Superior temporal gyrus (tissue), 1 donor: ENCODE data around the gene EXOSC10.
"Not testable (repeated sequence)": the region's sequence is repeated elsewhere in the genome, so short reads cannot be mapped to it uniquely, and the experiment has no call there.

Experiments used
- DNase-seq: peaks from one replicate; pipeline ENCODE4 v3.0.0-alpha.2; 2016; ENCODE audit errors: extremely low spot score

The EXOSC10 gene

GRCh38 chr1:11061652-11062365 lies 37.9 kb downstream of the EXOSC10 start:
- DNase-seq = no peak

DNA sequence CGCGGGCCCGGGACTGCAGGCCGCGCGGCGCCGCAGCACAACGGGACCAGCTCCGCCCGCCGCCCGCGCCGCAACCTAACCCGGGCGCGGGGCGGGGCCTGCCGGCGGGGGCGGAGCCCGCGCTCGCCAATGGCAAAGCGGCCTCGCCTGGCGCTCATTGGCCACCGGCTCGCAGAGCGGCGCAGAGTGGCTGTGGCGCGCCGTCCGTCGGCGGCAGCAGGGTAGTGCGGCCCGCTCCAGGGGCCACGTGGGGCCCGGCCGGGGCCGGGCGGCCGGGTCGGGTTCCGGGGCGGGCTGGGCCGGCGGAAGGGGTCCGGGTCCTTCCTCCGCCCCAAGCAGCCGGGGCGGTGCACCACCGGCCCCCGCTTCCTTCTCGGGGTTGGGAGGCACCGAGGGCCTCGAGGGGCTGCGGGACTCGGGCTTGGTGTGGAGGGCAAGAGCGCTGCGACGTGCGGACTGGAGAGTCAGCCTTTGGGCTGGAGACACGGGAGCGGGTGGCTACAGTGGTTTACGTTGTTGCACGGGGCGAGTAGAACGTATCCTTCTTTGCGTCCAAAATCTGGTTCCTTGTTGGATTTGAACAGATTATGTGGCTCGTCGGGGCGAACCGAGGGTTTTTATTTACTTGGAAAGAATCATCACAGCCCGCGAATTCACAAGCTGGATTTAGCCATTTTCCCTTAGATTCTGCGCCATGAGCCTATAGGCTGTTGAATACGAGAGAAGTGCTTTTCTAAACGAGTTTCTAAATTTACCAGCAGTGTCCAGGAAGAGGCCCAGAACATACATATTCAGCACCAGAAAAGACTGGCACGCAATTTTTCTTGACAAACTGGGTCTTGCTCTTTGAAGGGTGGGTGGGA lies 39.5 kb downstream of the EXOSC10 start, which contains the start of gene SRM:
TSS of gene SRM (minus strand) at position 51 of the 863 bp plus-strand sequence. CDS start 75 bp downstream, outside the sequence.
- DNase-seq = peak; percentile 89

DNA sequence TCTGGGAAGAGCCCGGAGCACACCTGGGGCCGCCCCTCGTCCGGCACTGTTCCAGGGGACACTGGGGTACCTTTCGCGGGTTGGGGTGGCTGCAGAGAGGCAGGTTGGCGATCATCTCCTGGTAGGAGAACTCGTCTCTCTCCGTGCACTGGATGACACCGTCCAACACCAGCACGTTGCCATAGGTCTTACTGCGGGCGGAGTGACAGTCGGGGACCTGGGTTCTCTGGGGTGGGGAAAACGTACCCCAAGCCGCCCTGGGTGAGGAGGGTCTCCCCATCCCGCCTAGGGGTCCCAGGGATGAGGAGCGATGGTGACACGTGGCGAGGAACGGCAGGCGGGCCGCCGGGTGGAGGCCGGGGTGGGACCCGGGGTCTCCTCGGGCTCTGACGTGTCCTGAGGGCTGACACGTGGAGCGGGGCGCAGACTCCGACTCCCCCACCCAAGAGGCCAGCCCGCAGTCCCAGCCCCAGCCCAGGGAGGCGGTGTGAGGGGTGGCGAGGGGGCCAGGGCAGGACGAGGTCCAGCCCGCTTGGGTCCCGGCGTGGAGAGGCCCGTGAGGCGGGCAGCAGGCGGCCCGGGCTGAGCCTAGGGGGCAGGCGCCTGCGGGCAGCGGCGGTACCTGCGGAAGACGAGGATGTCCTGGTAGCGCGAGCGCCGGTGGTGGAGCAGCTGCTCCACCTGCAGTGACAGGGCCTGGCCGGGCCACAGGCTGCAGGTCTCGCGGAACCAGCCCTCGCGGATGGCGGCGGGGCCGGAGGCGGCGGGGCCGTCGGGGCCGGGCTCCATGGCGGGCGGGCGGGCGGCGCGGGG lies 40.3 kb downstream of the EXOSC10 start:
- DNase-seq = no peak

DNA sequence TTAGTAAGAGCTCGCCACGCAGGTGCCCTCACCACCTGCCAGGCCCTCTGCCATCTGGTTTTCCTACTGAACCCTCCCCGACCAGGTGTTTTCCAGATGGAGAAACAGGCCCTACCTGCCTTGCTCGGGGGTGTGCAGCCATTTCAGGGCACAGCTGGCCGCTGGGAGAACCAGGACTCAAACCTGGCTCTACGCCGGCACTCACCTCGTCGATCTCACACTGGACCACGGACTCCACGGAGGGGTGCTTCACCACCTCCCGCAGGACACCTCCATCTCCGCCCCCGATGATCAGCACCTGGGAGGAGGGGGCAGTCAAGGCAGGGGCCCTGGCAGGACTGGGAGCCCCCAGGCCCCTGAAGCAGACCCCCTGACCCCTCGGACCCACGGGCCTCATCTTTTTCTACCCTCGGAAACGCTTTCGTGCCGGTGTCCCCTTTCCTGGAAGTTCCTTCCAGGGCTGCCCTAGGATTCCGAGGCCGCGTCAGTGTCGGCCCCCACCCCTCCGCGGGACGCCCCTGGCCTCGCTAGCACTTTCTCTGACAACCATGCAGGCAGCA lies 41.0 kb downstream of the EXOSC10 start:
- DNase-seq = no peak

DNA sequence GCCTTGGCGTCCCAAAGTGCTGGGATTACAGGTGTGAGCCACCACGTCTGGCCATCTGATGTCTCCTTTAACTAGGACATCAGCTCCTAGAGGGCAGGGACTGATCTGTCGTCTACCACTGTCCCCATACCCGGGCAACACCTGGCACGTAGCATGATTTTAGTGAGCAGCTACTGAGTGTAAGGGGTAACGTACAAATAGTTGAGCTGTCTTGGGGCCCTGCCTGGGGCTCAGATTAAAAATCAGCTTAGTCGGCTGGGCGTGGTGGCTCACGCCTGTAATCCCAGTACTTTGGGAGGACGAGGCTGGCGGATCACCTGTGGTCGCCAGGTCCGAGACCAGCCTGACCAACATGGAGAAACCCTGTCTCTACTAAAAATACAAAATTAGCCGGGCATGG lies 41.6 kb downstream of the EXOSC10 start:
- DNase-seq = no peak

DNA sequence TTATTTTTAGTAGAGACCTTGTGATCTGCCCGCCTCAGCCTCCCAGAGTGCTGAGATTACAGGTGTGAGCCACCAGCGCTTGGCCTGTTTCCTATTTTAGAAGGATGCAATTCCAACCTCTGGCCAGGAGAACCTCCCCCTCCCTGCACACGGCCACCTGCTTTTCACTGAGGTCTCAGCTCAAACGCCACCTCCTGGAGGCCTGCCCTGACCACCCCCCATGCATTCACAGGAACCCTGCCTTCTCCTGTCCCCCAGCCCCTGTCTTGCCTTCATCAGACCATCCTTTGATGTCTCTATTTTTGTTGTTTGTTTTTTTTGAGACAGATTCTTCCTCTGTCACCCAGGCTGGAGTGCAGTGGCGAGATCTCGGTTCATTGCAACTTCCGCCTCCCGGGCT lies 42.2 kb downstream of the EXOSC10 start:
- DNase-seq = no peak

GRCh38 chr1:11056504-11056903 lies 43.2 kb downstream of the EXOSC10 start:
- DNase-seq = no peak

GRCh38 chr1:11055676-11056075 lies 44.0 kb downstream of the EXOSC10 start:
- DNase-seq = no peak

- DNase-seq = no peak
These were observed 45.0 kb downstream of the EXOSC10 start for GRCh38 chr1:11054666-11055065.

DNA sequence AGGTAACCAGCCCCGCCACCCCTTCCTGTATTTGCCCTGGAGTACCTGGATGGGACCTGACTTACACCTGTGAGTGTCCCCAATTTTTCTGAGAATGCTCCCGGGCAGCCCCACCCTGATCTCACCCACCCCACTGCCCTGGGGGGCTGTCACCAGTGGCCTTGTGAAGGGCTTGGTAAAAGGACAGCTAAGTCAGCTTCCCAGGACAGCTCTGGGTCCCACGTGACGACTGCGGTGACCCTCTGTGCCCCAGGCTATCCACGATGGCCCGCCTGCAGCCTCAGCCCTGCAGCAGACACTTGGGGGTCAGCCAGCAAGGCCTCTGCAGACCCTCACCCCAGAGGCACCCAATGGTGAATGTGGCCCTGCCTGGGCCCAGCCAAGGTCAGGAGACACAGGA lies 45.5 kb downstream of the EXOSC10 start:
- DNase-seq = no peak

- DNase-seq = no peak
These were observed 45.9 kb downstream of the EXOSC10 start for GRCh38 chr1:11053758-11054137.

GRCh38 chr1:11052839-11053757 lies 46.6 kb downstream of the EXOSC10 start:
- no peak for DNase-seq

GRCh38 chr1:11051781-11052511 lies 47.7 kb downstream of the EXOSC10 start:
- DNase-seq = no peak

- DNase-seq = not testable (repeated sequence)
These were observed 48.5 kb downstream of the EXOSC10 start for GRCh38 chr1:11051121-11051520.

- DNase-seq = no peak
These were observed 52.9 kb downstream of the EXOSC10 start, which contains the start of gene MASP2 for GRCh38 chr1:11046625-11047365. TSS of gene MASP2 (minus strand) at chr1:11047239. CDS start at chr1:11047207, 32 bp downstream.

GRCh38 chr1:11046270-11046566 lies 53.5 kb downstream of the EXOSC10 start:
- DNase-seq = no peak

DNA sequence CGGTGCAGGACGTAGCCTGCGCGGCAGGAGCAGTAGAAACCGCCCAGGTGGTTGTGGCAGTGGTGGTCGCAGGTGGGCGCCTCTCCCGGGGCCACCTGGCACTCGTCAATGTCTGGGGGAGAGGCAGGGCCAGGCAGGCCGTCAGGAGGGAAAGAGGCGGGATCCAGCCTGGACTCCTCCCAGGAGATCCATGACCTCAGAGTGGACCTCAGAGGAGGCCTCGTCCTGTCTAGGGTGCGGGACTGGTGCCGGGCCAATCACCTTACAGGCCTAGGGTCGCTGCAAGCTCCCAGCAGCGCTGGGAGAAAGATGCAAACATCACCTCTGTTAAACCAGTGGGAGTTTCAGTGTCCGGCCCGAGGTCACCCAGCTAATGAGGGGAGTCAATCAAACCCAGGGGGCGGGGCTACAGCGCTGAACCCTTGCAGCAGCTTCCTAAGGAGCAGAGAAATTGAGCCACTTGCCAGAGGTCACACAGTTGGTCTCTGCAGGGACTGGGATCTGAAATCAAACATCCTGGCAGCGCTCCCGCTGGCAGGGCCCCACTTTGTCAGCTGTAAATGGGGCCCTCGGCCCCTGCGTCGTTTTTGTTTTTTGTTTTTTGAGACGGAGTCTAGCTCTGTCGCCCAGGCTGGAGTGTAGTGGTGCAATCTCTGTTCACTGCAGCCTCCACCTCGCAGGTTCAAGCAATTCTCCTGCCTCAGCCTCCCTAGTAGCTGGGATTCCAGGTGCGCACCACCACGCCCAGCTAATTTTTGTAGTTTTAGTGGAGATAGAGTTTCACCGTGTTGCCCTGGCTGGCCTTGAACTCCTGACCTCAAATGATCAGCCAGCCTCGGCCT lies 54.0 kb downstream of the EXOSC10 start:
- no peak for DNase-seq

GRCh38 chr1:11044849-11045427 lies 54.7 kb downstream of the EXOSC10 start:
- DNase-seq = no peak
